GM18498 (cell line): Measurements from ENCODE around the gene ADISSP.
"Not testable (repeated sequence)": the region's sequence is repeated elsewhere in the genome, so short reads cannot be mapped to it uniquely, and the experiment has no call there.

Experiments used
- ATAC-seq: cut with Tn5 transposase; IDR thresholded peaks from one replicate; pipeline ENCODE4 v1.9.1; 2021; ENCODE audit warnings: mild to moderate bottlenecking, moderate library complexity; ENCODE audit not compliant: unreplicated experiment

ADISSP gene

GRCh38 chr20:3798373-3798768, 30.8 kb upstream of the ADISSP start:
- no peak for ATAC-seq

DNA sequence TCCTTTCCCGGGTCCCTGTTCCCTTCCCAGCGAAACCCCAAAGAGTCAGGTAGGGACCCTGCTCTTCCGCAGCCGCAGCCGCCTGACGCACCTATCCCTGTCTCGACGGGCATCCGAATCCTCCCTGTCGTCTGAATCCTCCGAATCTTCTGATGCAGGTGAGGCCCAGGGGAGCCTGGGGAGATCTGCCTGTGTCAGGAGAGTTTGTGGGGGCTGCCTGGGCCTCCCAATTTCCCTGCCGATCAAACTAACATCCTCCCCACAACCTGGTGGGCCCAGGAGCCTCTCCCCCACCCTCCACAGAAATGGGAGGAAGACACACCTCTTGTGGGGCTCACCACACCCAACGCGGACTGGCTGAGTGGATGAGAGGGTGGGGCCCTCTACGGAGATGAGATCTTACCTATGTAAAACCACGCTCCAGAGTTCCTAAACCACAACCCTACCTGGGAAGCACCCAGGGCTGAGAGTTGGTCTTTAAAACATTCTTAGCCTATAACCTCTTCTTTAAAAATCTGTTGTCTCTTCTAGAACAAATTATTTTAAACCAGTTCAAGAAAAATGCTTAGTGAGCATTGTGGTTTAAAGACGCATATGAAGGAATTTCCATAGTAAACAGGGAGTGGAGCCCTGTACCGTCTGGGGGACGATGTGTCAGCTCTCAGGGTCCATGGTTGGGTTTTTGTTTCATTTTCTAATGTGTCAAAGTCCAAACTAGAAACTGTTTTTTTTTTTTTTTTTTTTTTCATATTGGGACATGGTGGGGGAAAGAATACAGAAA, 30.2 kb upstream of the ADISSP start:
- ATAC-seq, result no peak

GRCh38 chr20:3797226-3797545, 29.6 kb upstream of the ADISSP start:
- no peak for ATAC-seq

- ATAC-seq, result peak; percentile 12
Measured at GRCh38 chr20:3796477-3797225, 29.1 kb upstream of the ADISSP start.

GRCh38 chr20:3795511-3796468, 28.2 kb upstream of the ADISSP start, which contains the start of gene CDC25B:
Gene CDC25B (plus strand): TSS chr20:3796310. CDS start chr20:3796532, 222 bp downstream.
- ATAC-seq, result peak; percentile 66

- ATAC-seq, result no peak
Measured at GRCh38 chr20:3794701-3795420, 27.3 kb upstream of the ADISSP start.

DNA sequence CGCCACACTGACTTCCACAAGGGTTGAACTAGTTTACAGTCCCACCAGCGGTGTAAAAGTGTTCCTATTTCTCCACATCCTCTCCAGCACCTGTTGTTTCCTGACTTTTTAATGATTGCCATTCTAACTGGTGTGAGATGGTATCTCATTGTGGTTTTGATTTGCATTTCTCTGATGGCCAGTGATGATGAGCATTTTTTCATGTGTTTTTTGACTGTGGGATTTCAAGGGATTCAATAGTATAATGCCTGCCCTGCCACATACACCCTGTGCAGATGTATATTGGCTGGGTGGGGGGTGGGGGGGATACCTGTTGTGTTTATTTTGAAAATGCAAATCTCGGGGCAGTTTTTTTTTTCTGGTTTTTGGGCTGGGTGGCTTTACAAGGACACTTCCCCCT, 26.6 kb upstream of the ADISSP start:
- not testable (repeated sequence) for ATAC-seq

- ATAC-seq, result not testable (repeated sequence)
Measured at GRCh38 chr20:3789201-3789600, 21.6 kb upstream of the ADISSP start.

DNA sequence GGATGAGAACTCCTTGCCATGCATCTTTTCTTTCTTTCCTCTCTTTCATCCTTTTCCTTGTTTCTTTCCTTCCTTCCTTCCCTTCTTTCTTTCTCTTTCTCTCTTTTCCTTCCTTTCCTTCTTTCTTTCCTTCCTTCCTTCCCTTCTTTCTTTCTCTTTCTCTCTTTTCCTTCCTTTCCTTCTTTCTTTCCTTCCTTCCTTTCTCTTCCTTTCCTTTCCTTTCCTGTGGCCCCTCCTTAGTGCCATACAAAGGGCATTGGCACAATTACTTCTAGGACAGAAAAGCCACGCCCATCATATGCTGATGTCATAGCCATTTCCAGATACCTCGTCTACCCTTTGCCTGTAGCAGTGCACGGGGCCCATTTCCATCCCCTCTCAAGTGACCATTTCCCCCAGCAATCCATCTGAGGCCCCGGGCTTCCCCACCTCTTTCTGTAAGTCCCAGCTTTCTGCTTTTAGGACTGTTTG, 21.2 kb upstream of the ADISSP start:
- no peak for ATAC-seq

DNA sequence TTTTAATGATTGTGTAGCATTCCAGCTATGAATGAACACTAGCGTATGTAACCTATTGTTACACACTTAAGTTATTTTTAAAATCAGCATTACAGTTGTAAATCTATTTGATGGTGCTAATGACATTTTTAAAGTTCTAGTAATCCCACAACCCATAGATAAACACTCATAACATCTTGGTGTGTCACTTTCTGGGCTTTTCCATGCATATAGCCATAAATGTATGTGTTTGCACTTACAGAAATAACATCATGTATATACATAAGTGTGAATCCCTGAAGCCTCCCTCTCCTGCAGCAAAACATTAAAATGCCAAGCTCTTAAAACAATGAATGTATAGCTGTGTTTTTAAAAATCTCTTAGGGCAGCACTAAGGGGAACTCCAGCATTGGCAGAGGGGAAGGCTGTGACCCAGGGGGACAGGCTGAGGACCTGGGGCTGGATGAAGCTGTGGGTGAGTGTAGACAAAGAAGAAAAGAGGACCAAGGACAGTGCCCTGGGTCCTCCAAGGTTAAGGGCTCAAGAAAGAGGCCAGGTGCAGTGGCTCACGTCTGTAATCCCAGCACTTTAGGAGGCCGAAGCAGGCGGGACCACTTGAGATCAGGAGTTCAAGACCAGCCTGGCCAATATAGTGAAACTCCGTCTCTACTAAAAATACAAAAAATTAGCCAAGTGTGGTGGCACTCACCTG, 19.9 kb upstream of the ADISSP start:
- ATAC-seq, result no peak

DNA sequence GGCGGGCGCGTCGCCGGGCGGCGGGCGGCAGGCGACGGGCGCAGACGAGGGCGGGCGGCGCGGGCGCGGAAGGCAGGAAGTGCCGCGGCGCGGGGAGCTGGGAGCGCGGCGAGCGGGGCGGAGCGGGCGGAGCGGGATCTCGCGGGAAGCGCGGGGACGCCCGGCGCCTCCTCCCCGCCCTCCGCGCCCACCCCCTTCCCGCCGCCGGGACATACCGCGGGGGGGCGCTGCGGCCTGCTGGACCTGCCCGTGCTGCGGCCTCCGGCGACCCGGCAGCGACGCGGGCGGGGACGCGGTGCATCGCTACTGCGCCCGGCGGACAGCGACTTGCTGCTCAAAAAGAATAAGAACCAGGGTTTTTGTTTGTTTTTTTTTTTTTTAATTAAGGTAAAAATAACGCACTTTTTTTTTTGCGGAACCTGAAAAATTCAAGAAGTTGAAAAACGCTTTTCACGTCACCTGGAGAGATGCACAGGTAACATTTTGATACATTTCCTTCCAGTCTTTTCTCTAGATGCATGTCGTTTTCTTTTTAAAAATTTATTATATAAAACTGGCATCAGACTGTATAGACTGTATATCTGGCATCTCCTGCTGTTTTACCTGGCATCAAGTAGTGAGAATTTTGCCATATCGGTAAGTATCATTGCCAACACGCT, 19.2 kb upstream of the ADISSP start, which contains the start of gene CENPB:
TSS of gene CENPB (minus strand) at position 76 of the 659 bp plus-strand sequence. CDS start 257 bp downstream, outside the sequence.
- ATAC-seq, result peak; percentile 86

- peak; percentile 34 for ATAC-seq
Measured at GRCh38 chr20:3786126-3786484, 18.6 kb upstream of the ADISSP start.

- ATAC-seq, result no peak
Measured at GRCh38 chr20:3785240-3786125, 17.9 kb upstream of the ADISSP start.

GRCh38 chr20:3784863-3785239, 17.3 kb upstream of the ADISSP start:
- ATAC-seq, result no peak

DNA sequence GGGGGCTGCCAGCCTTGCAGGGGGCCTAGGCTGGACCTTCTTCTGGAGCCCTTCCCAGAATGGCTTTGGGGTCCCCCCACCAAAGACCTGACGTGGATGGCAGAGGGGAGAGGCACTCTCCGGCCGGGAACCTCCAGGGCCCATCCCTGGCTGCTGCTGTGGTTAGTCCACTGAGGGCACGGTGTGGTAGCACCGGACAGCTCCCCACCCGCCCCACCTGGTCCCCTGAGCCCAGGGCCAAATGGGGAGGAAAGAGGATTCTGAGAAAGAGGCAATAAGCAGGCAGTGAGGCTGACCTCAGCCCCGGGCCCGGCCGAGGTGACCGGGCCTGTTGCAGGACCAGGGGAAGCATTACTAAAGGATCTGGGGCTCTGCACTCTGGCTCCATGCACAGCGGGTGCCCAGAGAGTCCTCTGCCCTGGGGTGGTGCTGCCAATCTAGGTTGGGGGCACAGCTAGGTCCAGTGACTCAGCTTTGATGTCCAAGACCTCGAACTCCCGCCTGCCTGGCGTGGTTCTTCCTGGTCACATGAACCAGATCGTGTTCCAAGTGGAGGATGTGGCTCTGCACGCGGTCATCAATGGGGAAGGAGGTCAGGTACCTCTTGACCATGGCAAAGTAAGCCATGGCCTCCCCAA, 16.8 kb upstream of the ADISSP start:
- no peak for ATAC-seq

DNA sequence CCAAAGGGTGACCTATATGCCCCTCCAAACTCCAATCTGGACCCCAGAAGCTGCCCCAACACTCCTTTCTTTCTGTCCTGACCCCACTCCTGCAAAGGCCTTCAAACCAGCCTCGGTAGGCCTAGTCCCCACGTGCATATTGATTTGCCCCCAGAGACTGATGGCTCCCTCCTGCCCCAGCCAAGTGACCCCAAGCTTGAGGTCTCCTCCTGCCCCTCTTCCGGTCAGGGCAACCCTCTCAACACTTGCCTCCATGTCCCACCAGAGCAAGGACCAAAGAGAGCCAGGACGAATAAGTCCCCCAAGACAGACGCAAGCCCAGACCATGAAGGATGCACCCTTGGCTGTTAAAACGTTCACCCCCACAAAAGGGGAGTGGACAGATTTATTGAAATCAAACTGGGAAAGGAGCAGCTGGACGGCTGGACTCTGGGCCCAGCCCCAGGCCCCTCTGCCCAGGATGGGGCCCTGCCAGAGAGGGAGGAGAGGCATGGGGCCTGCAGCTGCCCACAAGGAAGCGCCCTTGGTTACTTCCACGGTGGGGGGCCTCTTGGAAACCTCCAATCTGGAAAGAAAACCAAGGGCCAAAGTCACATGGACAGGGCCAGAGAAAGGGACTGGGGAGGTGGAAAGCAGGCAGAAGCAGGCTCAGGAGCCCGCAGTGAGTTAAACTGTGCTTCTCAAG, 16.1 kb upstream of the ADISSP start:
- no peak for ATAC-seq

- ATAC-seq, result no peak
Measured at GRCh38 chr20:3783068-3783489, 15.5 kb upstream of the ADISSP start.
